Thoracic aorta (tissue), 2 donors: ENCODE data around the gene CFAP54. TPM values are rescaled to one million over a fixed set of nuclear protein-coding genes. Genes with fewer than 3 reads are reported as not detected.

ENCODE experiments used
- ATAC-seq: fragments of 150-250 bp; one replicate; pipeline ENCODE4 v1.8.0; 2017; ENCODE audit warnings: low read depth; ENCODE audit not compliant: insufficient number of reproducible peaks, low FRiP score
- DNase-seq: peaks from one replicate; pipeline ENCODE4 v3.0.0-alpha.2; 2020; ENCODE audit warnings: low spot score
- H3K27ac ChIP-seq, 2 donors: fragments of 200-600 bp; sonication (generic); 1 replicate in 1 of 2; 2 replicates in 1 of 2; pipeline ENCODE4 v1.5.1; 2016; ENCODE audit warnings: mild to moderate bottlenecking in 2 of 2, moderate library complexity in 2 of 2
- H3K27me3 ChIP-seq: fragments of 200-600 bp; sonication (generic); replicated peaks from 2 replicates; pipeline ENCODE4 v1.6.0; 2016; ENCODE audit warnings: mild to moderate bottlenecking; ENCODE audit not compliant: insufficient read depth
- H3K36me3 ChIP-seq: fragments of 200-600 bp; sonication (generic); one replicate; pipeline ENCODE4 v1.5.1; 2016
- H3K4me1 ChIP-seq, 2 donors: fragments of 200-600 bp; sonication (generic); 1 replicate in 1 of 2; 2 replicates in 1 of 2; pipeline versions ENCODE4 v1.5.1 to v1.6.0; 2016; ENCODE audit warnings: low read depth in 2 of 2, mild to moderate bottlenecking in 1 of 2; ENCODE audit not compliant: control insufficient read depth in 1 of 2
- H3K4me3 ChIP-seq: fragments of 200-600 bp; sonication (generic); 2 replicates; pipeline ENCODE4 v1.5.1; 2016; ENCODE audit warnings: mild to moderate bottlenecking
- H3K9me3 ChIP-seq: fragments of 200-600 bp; sonication (generic); 2 replicates; pipeline ENCODE4 v1.5.1; 2016
- CTCF ChIP-seq: fragments of 200-600 bp; sonication (generic); IDR thresholded peaks from one replicate; pipeline ENCODE4 v1.5.1; 2019; ENCODE audit warnings: antibody characterized with exemption
- total RNA-seq, 2 donors: library from RNA; depleted of rRNA; stranded (reverse); fragments of >200 nt; gene quantifications; one replicate each; pipeline versions ENCODE4 v1.1.0 to v1.2.3, GENCODE V29; 2016

Gene CFAP54
- total RNA-seq: 1 to 10 TPM; 1.1 to 4.2 TPM

GRCh38 chr12:96489392-96490056 is at the start of gene CFAP54:
Gene CFAP54, plus strand, starts transcription at chr12:96489577. Its CDS starts 33 bp downstream, at chr12:96489610.
- Histone ChIP-seq H3K4me1 (peaks cover 0 to 5% of the 10 kb centered on the region in 2 donors), H3K36me3 (no peaks in the 10 kb centered on the region), H3K9me3 (no peaks in the 10 kb centered on the region), H3K4me3 (peak within 1 kb of the TSS; percentile 70), H3K27ac (peak within 1 kb of the TSS; percentile 9 to 68), H3K27me3 (no peaks in the 10 kb centered on the region)
- peak; percentile 90 for DNase-seq
- peak; percentile 84 for TF ChIP-seq CTCF
- peak; percentile 87 for ATAC-seq

- Histone ChIP-seq H3K4me3 (no peak overlapping the region), H3K27me3 (no peaks in the 10 kb centered on the region), H3K9me3 (no peaks in the 10 kb centered on the region), H3K36me3 (no peaks in the 10 kb centered on the region), H3K4me1 (peaks cover 0 to 5% of the 10 kb centered on the region in 2 donors), H3K27ac (no peak overlapping the region)
- DNase-seq (no peak), ATAC-seq (no peak)
- TF ChIP-seq CTCF: no peak
These were observed 47.6 kb upstream of the CFAP54 start for GRCh38 chr12:96441816-96442215.

GRCh38 chr12:96442906-96443305 is 46.5 kb upstream of the CFAP54 start:
- ATAC-seq (no peak), DNase-seq (no peak)
- TF ChIP-seq CTCF: no peak
- H3K4me3 ChIP-seq: no peak overlapping the region
- no peaks in the 10 kb centered on the region for H3K36me3 ChIP-seq
- no peak overlapping the region for H3K27ac ChIP-seq
- H3K9me3 ChIP-seq: no peaks in the 10 kb centered on the region
- no peaks in the 10 kb centered on the region for H3K27me3 ChIP-seq
- peaks cover 0 to 5% of the 10 kb centered on the region in 2 donors for H3K4me1 ChIP-seq

GRCh38 chr12:96444399-96444798 is 45.0 kb upstream of the CFAP54 start:
- H3K4me1 ChIP-seq: peaks cover 0 to 5% of the 10 kb centered on the region in 2 donors
- DNase-seq (no peak), ATAC-seq (no peak)
- H3K9me3 ChIP-seq: no peaks in the 10 kb centered on the region
- H3K27me3 ChIP-seq: no peaks in the 10 kb centered on the region
- no peak overlapping the region for H3K27ac ChIP-seq
- no peak overlapping the region for H3K4me3 ChIP-seq
- H3K36me3 ChIP-seq: no peaks in the 10 kb centered on the region
- TF ChIP-seq CTCF: no peak

GRCh38 chr12:96445691-96446583 is 43.4 kb upstream of the CFAP54 start:
- peak overlapping the region in 1 of 2 donors; percentile 36 for H3K27ac ChIP-seq
- no peaks in the 10 kb centered on the region for H3K9me3 ChIP-seq
- peaks cover 0 to 5% of the 10 kb centered on the region in 2 donors for H3K4me1 ChIP-seq
- no peaks in the 10 kb centered on the region for H3K36me3 ChIP-seq
- TF ChIP-seq CTCF: no peak
- ATAC-seq (peak; percentile 79), DNase-seq (no peak)
- no peak overlapping the region for H3K4me3 ChIP-seq
- no peaks in the 10 kb centered on the region for H3K27me3 ChIP-seq
